Measurements from ENCODE around the gene OR2G3.

The OR2G3 gene

GRCh38 chr1:247574236-247574635 lies 31.1 kb upstream of the OR2G3 start:
- TF ChIP-seq SIN3A (IDR thresholded peaks at IDR 0.05; ENCODE audit: borderline replicate concordance, insufficient read depth, low read length) = no peak
- TF ChIP-seq REST (IDR thresholded peaks at IDR 0.05; ENCODE audit: insufficient read depth in 1 of 2, low read depth in 2 of 2, low read length in 2 of 2) = no peak
- TF ChIP-seq TAF1 (IDR thresholded peaks at IDR 0.05; ENCODE audit: borderline replicate concordance, insufficient read depth, low read length) = no peak

- TF ChIP-seq FOXP2 (optimal IDR thresholded peaks at IDR 0.05; ENCODE audit: borderline replicate concordance, extremely low read depth, extremely low read length, insufficient read depth) = no peak
- TF ChIP-seq SIN3A (IDR thresholded peaks at IDR 0.05; ENCODE audit: borderline replicate concordance, insufficient read depth, low read length) = no peak
- no peak for TF ChIP-seq TAF1 (IDR thresholded peaks at IDR 0.05; ENCODE audit: borderline replicate concordance, insufficient read depth, low read length)
- no peak for TF ChIP-seq REST (IDR thresholded peaks at IDR 0.05; ENCODE audit: insufficient read depth in 1 of 2, low read depth in 2 of 2, low read length in 2 of 2)
- no peak for TF ChIP-seq POLR2AphosphoS5 (IDR thresholded peaks at IDR 0.05; ENCODE audit: low read depth, low read length)
Observed at GRCh38 chr1:247574664-247575063, 30.7 kb upstream of the OR2G3 start.

GRCh38 chr1:247576514-247576913 lies 28.9 kb upstream of the OR2G3 start:
- TF ChIP-seq SIN3A (IDR thresholded peaks at IDR 0.05; ENCODE audit: borderline replicate concordance, insufficient read depth, low read length) (no peak), FOXP2 (optimal IDR thresholded peaks at IDR 0.05; ENCODE audit: borderline replicate concordance, extremely low read depth, extremely low read length, insufficient read depth) (no peak), TAF1 (IDR thresholded peaks at IDR 0.05; ENCODE audit: borderline replicate concordance, insufficient read depth, low read length) (no peak), REST (IDR thresholded peaks at IDR 0.05; ENCODE audit: insufficient read depth in 1 of 2, low read depth in 2 of 2, low read length in 2 of 2) (no peak), POLR2AphosphoS5 (IDR thresholded peaks at IDR 0.05; ENCODE audit: low read depth, low read length) (no peak)

GRCh38 chr1:247578946-247579460 lies 26.4 kb upstream of the OR2G3 start:
- no peak for TF ChIP-seq SIN3A (IDR thresholded peaks at IDR 0.05; ENCODE audit: borderline replicate concordance, insufficient read depth, low read length)
- no peak for TF ChIP-seq POLR2AphosphoS5 (IDR thresholded peaks at IDR 0.05; ENCODE audit: low read depth, low read length)
- no peak for TF ChIP-seq FOXP2 (optimal IDR thresholded peaks at IDR 0.05; ENCODE audit: borderline replicate concordance, extremely low read depth, extremely low read length, insufficient read depth)
- no peak for TF ChIP-seq REST (IDR thresholded peaks at IDR 0.05; ENCODE audit: insufficient read depth in 1 of 2, low read depth in 2 of 2, low read length in 2 of 2)
- no peak for TF ChIP-seq TAF1 (IDR thresholded peaks at IDR 0.05; ENCODE audit: borderline replicate concordance, insufficient read depth, low read length)

GRCh38 chr1:247588060-247588459 lies 17.3 kb upstream of the OR2G3 start, which contains the start of gene OR2G2:
Gene OR2G2, plus strand, starts transcription at chr1:247588360. Its CDS starts 0 bp downstream, at chr1:247588360.
- no peak for TF ChIP-seq POLR2AphosphoS5 (IDR thresholded peaks at IDR 0.05; ENCODE audit: low read depth, low read length)
- no peak for TF ChIP-seq TAF1 (IDR thresholded peaks at IDR 0.05; ENCODE audit: borderline replicate concordance, insufficient read depth, low read length)
- TF ChIP-seq REST (IDR thresholded peaks at IDR 0.05; ENCODE audit: insufficient read depth in 1 of 2, low read depth in 2 of 2, low read length in 2 of 2) = no peak
- TF ChIP-seq FOXP2 (optimal IDR thresholded peaks at IDR 0.05; ENCODE audit: borderline replicate concordance, extremely low read depth, extremely low read length, insufficient read depth) = no peak
- TF ChIP-seq SIN3A (IDR thresholded peaks at IDR 0.05; ENCODE audit: borderline replicate concordance, insufficient read depth, low read length) = no peak
